ENCODE measurements around the gene CREB3L2. TPM values are rescaled to one million over a fixed set of nuclear protein-coding genes. Genes with fewer than 3 reads are reported as not detected.
"Not testable (repeated sequence)": the region's sequence is repeated elsewhere in the genome, so short reads cannot be mapped to it uniquely, and the experiment has no call there.

Gene CREB3L2
- total RNA-seq, 2 experiments from 2014 or later: 22.7 to 79.0 TPM

DNA sequence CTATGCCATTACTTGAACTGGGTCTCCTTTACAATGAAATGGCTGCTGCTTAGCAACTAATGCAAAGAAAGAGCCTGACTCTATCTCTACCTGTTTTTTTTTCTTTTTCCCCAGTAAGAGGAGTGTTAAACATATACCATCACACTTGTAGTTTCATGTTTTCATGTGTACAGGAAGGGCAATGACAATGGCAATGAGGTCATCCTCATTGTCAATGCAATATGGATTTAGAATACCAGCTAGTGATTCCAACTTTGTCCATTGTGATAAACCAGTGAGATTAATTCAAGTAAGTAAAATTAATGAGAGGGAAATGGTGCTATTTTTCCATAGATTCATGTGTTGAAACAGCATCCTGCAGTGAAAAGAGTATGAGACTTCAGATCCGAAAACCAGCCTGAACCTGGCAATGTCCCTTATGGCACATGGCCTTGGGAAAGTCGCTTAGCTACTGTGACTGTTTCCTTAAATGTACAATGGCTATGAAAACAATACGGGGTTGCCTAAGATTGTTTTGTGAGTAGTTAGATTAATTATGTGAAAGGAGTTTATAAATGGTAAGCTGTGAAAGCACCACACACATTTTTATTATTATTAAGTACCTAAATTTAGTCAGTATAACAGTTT is 166.3 kb downstream of the CREB3L2 start:
- intact Hi-C loops (cut with micrococcal nuclease; ENCODE audit: unreplicated experiment): no loop called here
- H3K9me2 ChIP-seq (ENCODE audit: insufficient read depth, low read length): no peaks in the 10 kb centered on the region
- POLR2A ChIA-PET: interaction anchor here (0.6 to 1.5 kb wide), 3 partner anchors 9 to 285 kb away, joined by 3 to 4 read pairs (median 3); no protein-coding TSS in a partner anchor
- H2AFZ ChIP-seq (ENCODE audit: low read length): no peak overlapping the region
- no TSS peak for BruUV-seq (replicated peaks)
- no peak overlapping the region for H3K4me2 ChIP-seq (ENCODE audit: low read length)
- no peak overlapping the region for H3K4me3 ChIP-seq (ENCODE audit: low read depth, low read length, poor library complexity, severe bottlenecking)
- CTCF ChIA-PET (ENCODE audit: unreplicated experiment): no interaction called here
- no peak for DNase-seq (ENCODE audit: low spot score)
- H4K20me1 ChIP-seq (ENCODE audit: insufficient read depth, low read length): no peaks in the 10 kb centered on the region
- H3K4me1 ChIP-seq (ENCODE audit: insufficient read depth, low read length, poor library complexity, severe bottlenecking): no peaks in the 10 kb centered on the region
- no peak overlapping the region for H3K27ac ChIP-seq (ENCODE audit: low read depth, low read length, poor library complexity, severe bottlenecking)
- H3K36me3 ChIP-seq (ENCODE audit: insufficient read depth, low read length): no peaks in the 10 kb centered on the region
- H3K9me3 ChIP-seq (ENCODE audit: low read length): no peaks in the 10 kb centered on the region
- no peaks in the 10 kb centered on the region for H3K79me2 ChIP-seq (ENCODE audit: insufficient read depth, low read depth, low read length)
- TF ChIP-seq EZH2phosphoT487 (IDR thresholded peaks at IDR 0.05; ENCODE audit: borderline replicate concordance, low read depth, low read length): no peak
- TF ChIP-seq, protein P1, sequence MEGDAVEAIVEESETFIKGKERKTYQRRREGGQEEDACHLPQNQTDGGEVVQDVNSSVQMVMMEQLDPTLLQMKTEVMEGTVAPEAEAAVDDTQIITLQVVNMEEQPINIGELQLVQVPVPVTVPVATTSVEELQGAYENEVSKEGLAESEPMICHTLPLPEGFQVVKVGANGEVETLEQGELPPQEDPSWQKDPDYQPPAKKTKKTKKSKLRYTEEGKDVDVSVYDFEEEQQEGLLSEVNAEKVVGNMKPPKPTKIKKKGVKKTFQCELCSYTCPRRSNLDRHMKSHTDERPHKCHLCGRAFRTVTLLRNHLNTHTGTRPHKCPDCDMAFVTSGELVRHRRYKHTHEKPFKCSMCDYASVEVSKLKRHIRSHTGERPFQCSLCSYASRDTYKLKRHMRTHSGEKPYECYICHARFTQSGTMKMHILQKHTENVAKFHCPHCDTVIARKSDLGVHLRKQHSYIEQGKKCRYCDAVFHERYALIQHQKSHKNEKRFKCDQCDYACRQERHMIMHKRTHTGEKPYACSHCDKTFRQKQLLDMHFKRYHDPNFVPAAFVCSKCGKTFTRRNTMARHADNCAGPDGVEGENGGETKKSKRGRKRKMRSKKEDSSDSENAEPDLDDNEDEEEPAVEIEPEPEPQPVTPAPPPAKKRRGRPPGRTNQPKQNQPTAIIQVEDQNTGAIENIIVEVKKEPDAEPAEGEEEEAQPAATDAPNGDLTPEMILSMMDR (conservative IDR thresholded peaks at IDR 0.05; ENCODE audit: low read length): no peak

GRCh38 chr7:137834552-137834951 is 167.3 kb downstream of the CREB3L2 start:
- Histone ChIP-seq H3K79me2 (ENCODE audit: insufficient read depth, low read depth, low read length) (no peaks in the 10 kb centered on the region), H3K9me3 (ENCODE audit: low read length) (no peaks in the 10 kb centered on the region), H4K20me1 (ENCODE audit: insufficient read depth, low read length) (no peaks in the 10 kb centered on the region), H3K4me1 (ENCODE audit: insufficient read depth, low read length, poor library complexity, severe bottlenecking) (no peaks in the 10 kb centered on the region), H3K36me3 (ENCODE audit: insufficient read depth, low read length) (no peaks in the 10 kb centered on the region), H3K27ac (ENCODE audit: low read depth, low read length, poor library complexity, severe bottlenecking) (no peak overlapping the region), H2AFZ (ENCODE audit: low read length) (no peak overlapping the region), H3K4me2 (ENCODE audit: low read length) (no peak overlapping the region), H3K9me2 (ENCODE audit: insufficient read depth, low read length) (no peaks in the 10 kb centered on the region), H3K4me3 (ENCODE audit: low read depth, low read length, poor library complexity, severe bottlenecking) (no peak overlapping the region)
- no peak for TF ChIP-seq EZH2phosphoT487 (IDR thresholded peaks at IDR 0.05; ENCODE audit: borderline replicate concordance, low read depth, low read length)
- TF ChIP-seq, protein P1 (conservative IDR thresholded peaks at IDR 0.05; ENCODE audit: low read length): no peak
- no TSS peak for BruUV-seq (replicated peaks)
- CTCF ChIA-PET (ENCODE audit: unreplicated experiment): no interaction called here
- POLR2A ChIA-PET: interaction anchor here (1.5 kb wide), 1 partner anchor 18 kb away, joined by 3 read pairs; no protein-coding TSS in a partner anchor
- DNase-seq (ENCODE audit: low spot score): no peak
- intact Hi-C loops (cut with micrococcal nuclease; ENCODE audit: unreplicated experiment): no loop called here

DNA sequence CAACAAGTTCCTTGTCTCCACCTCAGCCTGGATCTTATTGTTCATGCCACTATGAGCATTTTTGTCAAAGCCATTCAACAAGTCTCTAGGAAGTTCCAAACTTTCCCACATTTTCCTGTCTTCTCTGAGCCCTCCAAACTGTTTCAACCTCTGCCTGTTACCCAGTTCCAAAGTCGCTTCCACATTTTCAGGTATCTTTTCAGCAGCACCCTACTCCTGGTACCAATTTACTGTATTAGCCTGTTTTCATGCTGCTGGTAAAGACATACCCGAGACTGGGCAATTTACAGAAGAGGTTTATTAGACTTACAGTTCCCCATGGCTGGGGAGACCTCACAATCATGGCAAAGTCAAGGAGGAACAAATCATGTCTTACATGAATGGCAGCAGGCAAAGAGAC is 168.9 kb downstream of the CREB3L2 start:
- H3K4me1 ChIP-seq (ENCODE audit: insufficient read depth, low read length, poor library complexity, severe bottlenecking); H2AFZ ChIP-seq (ENCODE audit: low read length); intact Hi-C loops (cut with micrococcal nuclease; ENCODE audit: unreplicated experiment); H4K20me1 ChIP-seq (ENCODE audit: insufficient read depth, low read length); CTCF ChIA-PET (ENCODE audit: unreplicated experiment); H3K9me3 ChIP-seq (ENCODE audit: low read length); H3K4me3 ChIP-seq (ENCODE audit: low read depth, low read length, poor library complexity, severe bottlenecking); H3K27ac ChIP-seq (ENCODE audit: low read depth, low read length, poor library complexity, severe bottlenecking); H3K36me3 ChIP-seq (ENCODE audit: insufficient read depth, low read length); H3K4me2 ChIP-seq (ENCODE audit: low read length); DNase-seq (ENCODE audit: low spot score); H3K79me2 ChIP-seq (ENCODE audit: insufficient read depth, low read depth, low read length); H3K9me2 ChIP-seq (ENCODE audit: insufficient read depth, low read length); BruUV-seq (replicated peaks): not testable (repeated sequence)
- POLR2A ChIA-PET: interaction anchor here (1.4 kb wide), 1 partner anchor 30 kb away, joined by 3 read pairs; no protein-coding TSS in a partner anchor

Data from OCI-LY7 (cell line).